Stimulated activated naive B cell treated with anti-CD40 and anti-IgM and Interleukin-4, amounts not matched to agents 10 μg/mL and 1 μg/mL and 100 μg/mL, for 72 hours (primary cell): ENCODE measurements around the gene F13B.
"Not testable (repeated sequence)": the region's sequence is repeated elsewhere in the genome, so short reads cannot be mapped to it uniquely, and the experiment has no call there.

Source experiments
- ATAC-seq, 2 donors: fragments of 150-1000 bp; cut with Tn5 transposase; replicated peaks; 2 replicates each; pipeline ENCODE4 v1.10.0; 2021; ENCODE audit warnings: moderate library complexity in 1 of 2
- DNase-seq: peaks from one replicate; pipeline ENCODE4 v3.0.0; 2021
- H3K27ac Mint-ChIP-seq: one replicate; pipeline ENCODE4 v1.8.0; 2022; ENCODE audit warnings: mild to moderate bottlenecking, mixed read lengths
- H3K27me3 Mint-ChIP-seq, 2 donors: one replicate each; pipeline ENCODE4 v1.8.0; 2022; ENCODE audit warnings: mixed read lengths in 2 of 2
- H3K36me3 Mint-ChIP-seq, 2 donors: one replicate each; pipeline ENCODE4 v1.8.0; 2022; ENCODE audit warnings: mixed read lengths in 2 of 2, mild to moderate bottlenecking in 1 of 2
- H3K4me1 Mint-ChIP-seq, 2 donors: one replicate each; pipeline ENCODE4 v1.8.0; 2022; ENCODE audit warnings: mixed read lengths in 2 of 2, mild to moderate bottlenecking in 1 of 2
- H3K4me3 Mint-ChIP-seq, 2 donors: one replicate each; pipeline ENCODE4 v1.8.0; 2022; ENCODE audit warnings: mild to moderate bottlenecking in 2 of 2, mixed read lengths in 2 of 2, moderate library complexity in 1 of 2
- H3K9me3 Mint-ChIP-seq, 2 donors: one replicate each; pipeline ENCODE4 v1.8.0; 2022; ENCODE audit warnings: mixed read lengths in 2 of 2, mild to moderate bottlenecking in 1 of 2

The F13B gene

DNA sequence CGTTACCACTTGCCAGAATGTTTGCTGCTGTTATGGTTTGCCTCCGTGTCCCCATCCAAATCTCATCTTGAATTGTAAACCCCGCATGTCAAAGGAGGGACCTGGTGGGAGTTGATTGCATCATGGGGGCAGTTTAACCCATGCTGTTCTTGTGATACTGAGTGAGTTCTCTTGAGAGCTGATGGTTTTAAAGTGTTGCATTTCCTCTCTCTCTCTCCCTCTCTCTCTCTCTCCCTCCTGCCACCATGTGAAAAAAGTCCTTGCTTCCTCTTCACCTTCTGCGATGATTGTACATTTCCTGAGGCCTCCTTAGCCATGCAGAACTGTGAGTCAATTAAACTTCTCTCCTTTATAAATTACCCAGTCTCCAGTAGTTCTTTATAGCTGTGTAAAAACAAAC, 45.3 kb downstream of the F13B start:
- H3K36me3 Mint-ChIP-seq, result no peaks in the 10 kb centered on the region
- no peak overlapping the region for H3K4me3 Mint-ChIP-seq

DNA sequence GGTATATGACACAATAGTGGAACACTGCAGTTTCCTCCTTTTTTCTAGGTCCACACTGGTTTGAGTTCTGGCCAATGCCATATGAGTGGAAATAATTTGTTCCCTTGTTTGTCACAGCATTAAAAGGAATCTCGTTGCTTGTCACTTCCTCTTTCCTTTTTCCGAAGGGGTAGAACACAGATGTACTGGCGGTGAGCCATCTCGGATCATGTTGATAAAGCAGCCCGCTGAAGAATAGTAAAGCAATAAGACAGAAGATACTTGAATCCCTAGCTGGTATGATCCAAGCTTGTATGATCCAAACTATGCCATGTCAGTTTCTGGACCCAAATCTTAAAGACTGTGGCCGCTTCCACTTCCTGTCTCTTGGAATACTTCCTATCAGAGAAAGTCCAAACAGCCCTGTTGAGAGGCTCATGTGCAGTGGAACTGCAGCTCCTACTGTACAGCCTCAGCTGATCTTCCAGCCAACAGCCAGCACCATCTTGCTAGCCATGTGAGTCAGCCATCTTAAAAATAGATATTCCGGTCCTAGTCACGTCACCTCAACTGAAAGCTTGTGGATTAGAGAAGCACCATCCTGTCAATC, 49.4 kb downstream of the F13B start:
- ATAC-seq (no peak), DNase-seq (no peak)
- no peaks in the 10 kb centered on the region for H3K4me1 Mint-ChIP-seq
- no peaks in the 10 kb centered on the region for H3K9me3 Mint-ChIP-seq
- no peaks in the 10 kb centered on the region for H3K36me3 Mint-ChIP-seq
- H3K4me3 Mint-ChIP-seq, result no peak overlapping the region
- H3K27ac Mint-ChIP-seq, result no peak overlapping the region
- H3K27me3 Mint-ChIP-seq, result no peaks in the 10 kb centered on the region

More for the DNA sequence above, 45.3 kb downstream of the F13B start:
- DNase-seq (no peak), ATAC-seq (no peak)
- H3K9me3 Mint-ChIP-seq, result no peaks in the 10 kb centered on the region
- H3K27ac Mint-ChIP-seq, result no peak overlapping the region
- no peaks in the 10 kb centered on the region for H3K4me1 Mint-ChIP-seq
- no peaks in the 10 kb centered on the region for H3K27me3 Mint-ChIP-seq

DNA sequence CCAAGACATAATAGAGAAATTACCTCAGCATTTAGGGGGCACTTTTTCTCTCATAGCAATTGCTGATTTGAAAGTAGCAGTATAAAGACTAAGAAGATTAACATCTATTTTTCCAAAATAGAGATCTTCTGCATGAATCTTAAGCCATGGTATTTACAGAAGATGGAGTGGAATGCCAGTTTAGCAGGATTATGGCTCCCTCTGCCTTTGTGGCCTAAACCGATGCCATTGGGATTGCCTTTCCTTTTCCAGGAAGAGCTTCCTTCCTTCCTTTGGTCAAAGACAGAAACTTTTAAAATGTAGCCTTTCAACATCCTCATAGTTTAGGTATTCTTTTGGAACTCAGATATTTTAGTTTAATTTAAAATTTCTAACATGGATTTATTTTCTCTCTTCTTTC, 50.3 kb downstream of the F13B start:
- Mint-ChIP-seq H3K4me3 (no peak overlapping the region), H3K36me3 (no peaks in the 10 kb centered on the region), H3K4me1 (no peaks in the 10 kb centered on the region), H3K27ac (no peak overlapping the region), H3K27me3 (no peaks in the 10 kb centered on the region), H3K9me3 (peaks cover under 1 to 1% of the 10 kb centered on the region in 2 donors)
- DNase-seq, result no peak
- ATAC-seq, result no peak

DNA sequence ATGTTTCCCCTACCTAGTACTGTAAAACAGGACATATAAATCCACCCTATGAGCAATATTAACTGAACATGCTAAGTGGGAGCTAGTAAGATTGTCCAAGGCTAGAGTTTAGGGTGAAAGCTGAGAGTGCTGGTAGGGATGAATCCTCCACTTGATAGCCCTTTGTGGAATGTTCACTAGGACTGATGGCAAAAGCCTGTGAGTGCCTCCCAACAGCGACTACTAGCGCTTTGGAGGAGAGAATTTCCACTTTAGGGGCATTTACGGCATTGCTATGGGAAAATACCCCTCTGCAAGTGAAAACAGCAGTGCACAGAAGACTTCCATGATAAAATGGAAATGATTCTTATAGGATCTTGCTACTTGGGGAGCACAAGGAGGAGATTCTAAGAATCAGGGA, 53.8 kb downstream of the F13B start:
- ATAC-seq (no peak), DNase-seq (no peak)
- no peaks in the 10 kb centered on the region for H3K36me3 Mint-ChIP-seq
- H3K4me1 Mint-ChIP-seq, result no peaks in the 10 kb centered on the region
- H3K9me3 Mint-ChIP-seq, result peaks cover 7 to 10% of the 10 kb centered on the region in 2 donors
- no peaks in the 10 kb centered on the region for H3K27me3 Mint-ChIP-seq
- no peak overlapping the region for H3K27ac Mint-ChIP-seq
- H3K4me3 Mint-ChIP-seq, result no peak overlapping the region

DNA sequence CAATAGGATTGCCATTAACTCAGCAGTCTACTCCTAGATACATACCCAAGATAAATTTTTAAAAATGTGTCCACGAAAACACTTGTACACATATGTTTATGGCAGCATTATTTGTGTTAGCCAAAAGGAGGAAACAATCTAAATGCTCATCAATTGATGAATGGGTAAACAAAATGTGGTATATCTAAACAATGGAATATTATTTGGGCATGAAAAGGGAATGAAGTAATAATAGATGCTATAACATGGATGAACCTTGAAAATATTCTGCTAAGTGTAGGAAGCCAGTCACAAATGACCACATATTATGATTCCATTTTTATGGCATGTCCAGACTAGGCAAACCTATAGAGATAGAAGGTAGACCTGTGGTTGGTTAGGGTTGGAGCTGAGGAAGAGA, 55.4 kb downstream of the F13B start:
- H3K27me3 Mint-ChIP-seq, result no peaks in the 10 kb centered on the region
- no peak overlapping the region for H3K4me3 Mint-ChIP-seq
- peaks cover 7 to 10% of the 10 kb centered on the region in 2 donors for H3K9me3 Mint-ChIP-seq
- ATAC-seq, result no peak
- no peaks in the 10 kb centered on the region for H3K4me1 Mint-ChIP-seq
- DNase-seq, result no peak
- H3K36me3 Mint-ChIP-seq, result no peaks in the 10 kb centered on the region
- H3K27ac Mint-ChIP-seq, result no peak overlapping the region

DNA sequence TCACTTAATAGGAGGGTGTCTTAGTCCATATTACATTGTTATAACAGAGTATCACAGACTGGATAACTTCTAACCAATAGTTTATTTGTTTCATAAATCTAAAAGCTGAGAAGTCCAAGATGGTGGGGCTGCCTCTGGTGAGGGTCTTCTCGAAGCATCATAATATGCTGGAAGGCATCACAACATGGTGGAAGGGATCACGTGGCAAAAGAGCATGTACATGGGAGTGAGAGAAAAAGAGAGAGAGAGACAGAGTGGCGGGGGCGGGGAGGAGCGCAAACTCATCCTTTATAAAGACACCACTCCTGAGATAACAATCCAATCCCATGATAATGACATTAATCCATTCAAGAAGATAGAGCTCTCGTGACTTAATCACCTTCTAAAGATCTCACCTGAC, 58.2 kb downstream of the F13B start:
- Mint-ChIP-seq H3K27ac (no peak overlapping the region), H3K27me3 (no peaks in the 10 kb centered on the region), H3K4me3 (no peak overlapping the region), H3K9me3 (peaks cover 7 to 10% of the 10 kb centered on the region in 2 donors), H3K4me1 (no peaks in the 10 kb centered on the region), H3K36me3 (no peaks in the 10 kb centered on the region)
- ATAC-seq (no peak), DNase-seq (no peak)

DNA sequence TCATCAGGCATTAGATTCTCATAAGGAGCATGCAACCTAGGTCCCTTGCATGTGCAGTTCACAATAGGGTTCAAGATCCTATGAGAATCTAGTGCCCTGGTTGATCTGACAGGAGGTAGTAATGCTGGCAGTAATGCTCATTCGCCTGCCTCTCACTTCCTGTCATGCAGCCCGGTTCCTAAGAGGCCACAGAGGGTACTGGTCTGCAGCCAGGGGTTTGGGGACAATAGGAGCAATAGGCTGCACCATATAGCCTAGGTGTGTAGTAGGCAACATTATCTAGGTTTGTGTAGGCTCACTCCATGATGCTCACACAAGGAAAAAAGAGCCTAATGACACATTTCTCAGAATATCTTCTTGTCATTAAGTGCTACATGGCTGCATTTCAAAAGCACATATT, 63.9 kb downstream of the F13B start:
- Mint-ChIP-seq H3K27ac (no peak overlapping the region), H3K4me1 (no peaks in the 10 kb centered on the region), H3K27me3 (no peaks in the 10 kb centered on the region), H3K9me3 (no peaks in the 10 kb centered on the region), H3K4me3 (no peak overlapping the region), H3K36me3 (no peaks in the 10 kb centered on the region)
- peak in 1 of 2 donors; percentile 16 for ATAC-seq
- no peak for DNase-seq

DNA sequence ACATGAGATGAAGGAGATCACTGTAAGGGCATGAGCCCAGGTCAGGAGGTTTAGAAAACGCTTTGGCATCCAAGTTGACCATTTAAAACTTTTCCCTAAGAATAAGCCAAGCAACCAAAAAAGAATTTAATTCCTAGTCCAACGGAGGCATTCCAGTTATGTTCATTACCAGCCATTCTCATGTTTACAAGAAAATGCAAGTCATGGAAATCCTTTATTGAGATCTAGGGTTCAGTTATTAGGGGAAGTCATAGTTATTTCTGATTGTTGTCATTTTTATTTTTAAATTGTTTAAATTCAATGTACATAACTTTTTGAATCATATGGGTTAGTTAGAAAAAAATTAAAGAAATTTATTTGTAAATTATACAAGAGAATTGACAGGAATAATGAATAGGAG, 65.2 kb downstream of the F13B start:
- H3K36me3 Mint-ChIP-seq, result no peaks in the 10 kb centered on the region
- H3K9me3 Mint-ChIP-seq, result no peaks in the 10 kb centered on the region

DNA sequence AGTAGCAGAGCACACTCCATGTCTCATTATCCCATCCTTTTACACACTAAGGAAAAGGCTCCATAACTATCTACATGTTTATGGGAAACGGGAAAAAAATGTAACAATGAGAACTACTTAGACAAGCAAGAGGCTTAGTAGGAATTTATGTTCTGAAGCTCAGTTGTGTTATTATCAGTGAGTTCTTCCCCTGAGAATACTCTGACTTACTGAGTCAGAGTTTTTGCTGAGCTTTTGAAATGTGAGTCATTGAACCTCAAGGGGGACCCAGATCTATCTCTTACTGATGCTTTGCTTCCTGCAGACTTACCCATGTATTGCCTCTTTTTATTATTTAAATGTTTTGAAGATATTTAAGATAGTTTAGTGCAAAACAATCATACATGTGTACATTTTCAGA, 69.6 kb downstream of the F13B start:
- ATAC-seq (no peak), DNase-seq (no peak)
- H3K27ac Mint-ChIP-seq, result no peak overlapping the region
- H3K4me3 Mint-ChIP-seq, result no peak overlapping the region
- H3K4me1 Mint-ChIP-seq, result no peaks in the 10 kb centered on the region
- no peaks in the 10 kb centered on the region for H3K36me3 Mint-ChIP-seq
- no peaks in the 10 kb centered on the region for H3K9me3 Mint-ChIP-seq
- no peaks in the 10 kb centered on the region for H3K27me3 Mint-ChIP-seq

More for the DNA sequence above, 65.2 kb downstream of the F13B start:
- Mint-ChIP-seq H3K4me1 (no peaks in the 10 kb centered on the region), H3K27me3 (no peaks in the 10 kb centered on the region), H3K4me3 (no peak overlapping the region), H3K27ac (no peak overlapping the region)
- ATAC-seq, result no peak
- no peak for DNase-seq

DNA sequence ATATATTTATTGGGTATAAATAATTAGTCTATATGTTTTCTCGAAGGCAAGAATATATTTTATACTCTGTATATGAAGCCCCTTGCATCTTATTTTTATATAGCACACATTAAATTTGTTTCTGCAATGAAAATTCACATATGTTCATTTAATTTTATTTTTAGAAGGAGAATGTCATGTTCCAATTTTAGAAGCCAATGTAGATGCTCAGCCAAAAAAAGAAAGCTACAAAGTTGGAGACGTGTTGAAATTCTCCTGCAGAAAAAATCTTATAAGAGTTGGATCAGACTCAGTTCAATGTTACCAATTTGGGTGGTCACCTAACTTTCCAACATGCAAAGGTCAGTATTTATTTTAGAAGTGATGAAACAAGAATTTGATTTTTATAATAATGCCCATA, 73.1 kb downstream of the F13B start:
- no peak for DNase-seq
- Mint-ChIP-seq H3K27ac (no peak overlapping the region), H3K36me3 (no peaks in the 10 kb centered on the region), H3K9me3 (no peaks in the 10 kb centered on the region), H3K27me3 (no peaks in the 10 kb centered on the region), H3K4me1 (no peaks in the 10 kb centered on the region), H3K4me3 (no peak overlapping the region)
- no peak for ATAC-seq

DNA sequence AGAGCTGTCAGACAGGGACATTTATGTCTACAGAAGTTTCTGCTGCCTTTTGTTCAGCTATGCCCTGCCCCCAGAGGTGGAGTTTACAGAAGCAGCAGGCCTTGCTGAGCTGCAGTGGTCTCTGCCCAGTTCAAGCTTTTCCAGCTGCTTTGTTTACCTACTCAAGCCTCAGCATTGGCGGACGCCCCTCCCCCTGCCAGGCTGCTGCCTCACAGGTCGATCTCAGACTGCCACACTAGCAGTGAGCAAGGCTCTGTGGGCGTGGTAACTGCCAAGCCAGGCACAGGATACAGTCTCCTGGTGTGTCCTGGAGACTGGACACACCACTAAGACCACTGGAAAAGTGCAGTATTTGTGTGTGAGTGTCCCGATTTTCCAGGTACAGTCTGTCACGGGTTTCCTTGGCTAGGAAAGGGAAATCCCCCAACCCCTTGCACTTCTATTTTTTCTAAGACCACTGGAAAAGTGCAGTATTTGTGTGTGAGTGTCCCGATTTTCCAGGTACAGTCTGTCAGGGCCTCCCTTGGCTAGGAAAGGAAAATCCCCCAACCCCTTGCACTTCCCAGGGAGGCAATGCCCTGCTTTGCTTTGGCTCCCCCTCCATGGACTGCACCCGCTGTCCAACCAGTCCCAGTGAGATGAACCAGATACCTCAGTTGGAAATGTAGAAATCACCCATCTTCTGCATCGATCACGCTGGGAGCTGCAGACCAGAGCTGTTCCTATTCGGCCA, 75.0 kb downstream of the F13B start:
- not testable (repeated sequence) for ATAC-seq, DNase-seq, H3K27ac Mint-ChIP-seq, H3K4me3 Mint-ChIP-seq, H3K36me3 Mint-ChIP-seq, H3K27me3 Mint-ChIP-seq, H3K9me3 Mint-ChIP-seq, H3K4me1 Mint-ChIP-seq
